Measurements from ENCODE around the gene ANKZF1. TPM values are rescaled to one million over a fixed set of nuclear protein-coding genes. Genes with fewer than 3 reads are reported as not detected.

ANKZF1 gene
- total and polyA plus RNA-seq, 2 of the 8 experiments (the other 6 are each of a cell fraction or from before 2014, with no cell fraction given): 32.5 to 50.1 TPM

GRCh38 chr2:219218732-219219701, 10.6 kb upstream of the ANKZF1 start, which contains the start of gene ABCB6 (continued):
- TF ChIP-seq RXRA (IDR thresholded peaks at IDR 0.05; ENCODE audit: insufficient read depth, low read depth, low read length) (no peak), CHD2 (IDR thresholded peaks at IDR 0.05; ENCODE audit: low read length) (no peak; the same call in 1 of the 2 replicates), POLR2AphosphoS5 (IDR thresholded peaks at IDR 0.05; ENCODE audit: low read depth, low read length) (peak; percentile 83), EZH2 (IDR thresholded peaks at IDR 0.05; ENCODE audit: low read depth, low read length, severe bottlenecking) (no peak), CEBPB (IDR thresholded peaks at IDR 0.05; ENCODE audit: low read depth, low read length) (no peak), SAP30 (IDR thresholded peaks at IDR 0.05; ENCODE audit: insufficient read depth, insufficient replicate concordance, low read length) (no peak)
